HUES48 (cell line): ENCODE results near the gene EFEMP1.

Experiments used
- H3K27ac ChIP-seq: one replicate; pipeline ENCODE4 v1.7.0; 2013; ENCODE audit warnings: low read depth, low read length, inconsistent platforms
- H3K27me3 ChIP-seq: 2 replicates; pipeline ENCODE4 v1.6.1; 2013; ENCODE audit warnings: mild to moderate bottlenecking, low read length; ENCODE audit not compliant: control insufficient read depth, insufficient read depth
- H3K36me3 ChIP-seq: 2 replicates; pipeline ENCODE4 v1.6.1; 2013; ENCODE audit warnings: low read length; ENCODE audit not compliant: control insufficient read depth, insufficient read depth
- H3K4me1 ChIP-seq: 2 replicates; pipeline ENCODE4 v1.6.1; 2013; ENCODE audit warnings: mild to moderate bottlenecking, low read length; ENCODE audit not compliant: control insufficient read depth, insufficient read depth
- H3K4me3 ChIP-seq: 2 replicates; pipeline ENCODE4 v1.5.1; 2013; ENCODE audit warnings: mild to moderate bottlenecking, low read depth, low read length
- H3K9ac ChIP-seq: 2 replicates; pipeline ENCODE4 v1.6.1; 2013; ENCODE audit warnings: mild to moderate bottlenecking, low read depth, low read length, moderate library complexity
- H3K9me3 ChIP-seq: 2 replicates; pipeline ENCODE4 v1.6.1; 2013; ENCODE audit warnings: low read length; ENCODE audit not compliant: control insufficient read depth, insufficient read depth

Gene EFEMP1

DNA sequence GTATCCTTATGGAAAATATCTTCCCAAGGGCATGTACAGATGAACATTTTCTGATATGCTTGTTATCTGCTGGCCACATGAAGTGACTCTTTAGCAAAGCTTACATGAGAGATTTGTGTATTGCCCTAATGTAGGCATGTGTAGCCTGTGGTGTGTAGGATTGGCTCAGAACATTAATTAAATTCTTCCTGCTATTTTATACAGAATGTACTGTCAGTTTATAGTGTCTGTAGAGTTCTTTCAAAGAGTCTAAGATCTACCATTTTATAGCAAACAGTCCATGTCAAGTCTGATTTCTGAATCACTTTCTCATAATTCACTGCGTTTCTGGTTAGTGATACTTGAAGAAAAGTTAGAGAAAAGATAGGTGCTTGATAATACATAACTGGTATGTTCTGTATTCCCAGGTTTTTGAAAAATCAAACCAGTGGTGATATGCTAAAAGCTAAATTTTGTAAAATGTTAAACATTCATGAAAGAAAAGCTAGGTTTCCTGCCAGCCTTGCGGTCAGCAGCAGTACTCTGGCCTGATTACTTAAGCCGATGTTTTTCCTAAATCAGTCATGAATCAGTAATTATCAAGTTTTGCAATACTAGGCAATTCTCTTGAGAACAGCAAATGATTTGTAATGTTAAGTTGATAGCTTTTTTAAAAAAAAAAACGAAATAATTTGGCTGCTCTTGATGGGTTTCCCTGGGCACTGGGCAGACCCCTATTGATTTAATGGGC, 30.9 kb upstream of the EFEMP1 start:
- Histone ChIP-seq H3K4me1 (no peaks in the 10 kb centered on the region), H3K9ac (no peak overlapping the region), H3K27me3 (no peaks in the 10 kb centered on the region), H3K36me3 (no peaks in the 10 kb centered on the region), H3K4me3 (no peak overlapping the region), H3K27ac (no peak overlapping the region), H3K9me3 (no peaks in the 10 kb centered on the region)

DNA sequence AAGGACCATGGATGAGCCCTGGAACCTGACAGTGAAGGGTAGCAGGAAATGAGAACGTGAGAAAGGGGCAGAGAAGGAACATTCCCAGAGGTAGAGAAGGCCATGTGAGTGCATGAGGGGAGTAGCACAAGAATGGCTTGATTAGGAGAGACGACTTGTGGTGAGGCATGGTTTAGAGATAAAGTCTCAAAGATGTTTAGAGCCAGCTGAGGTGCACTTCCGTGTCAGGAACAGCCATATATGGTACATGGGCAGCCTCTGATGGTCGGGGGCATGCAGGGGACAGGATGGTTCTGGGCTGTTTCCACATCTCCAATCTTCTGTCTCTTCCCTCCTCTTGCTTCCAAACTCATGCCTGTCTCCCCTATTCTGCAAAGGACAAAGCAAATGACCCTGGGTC, 28.8 kb upstream of the EFEMP1 start:
- no peaks in the 10 kb centered on the region for H3K36me3 ChIP-seq
- no peaks in the 10 kb centered on the region for H3K27me3 ChIP-seq
- H3K9ac ChIP-seq, result no peak overlapping the region
- no peaks in the 10 kb centered on the region for H3K9me3 ChIP-seq
- no peak overlapping the region for H3K4me3 ChIP-seq
- no peaks in the 10 kb centered on the region for H3K4me1 ChIP-seq
- H3K27ac ChIP-seq, result no peak overlapping the region

DNA sequence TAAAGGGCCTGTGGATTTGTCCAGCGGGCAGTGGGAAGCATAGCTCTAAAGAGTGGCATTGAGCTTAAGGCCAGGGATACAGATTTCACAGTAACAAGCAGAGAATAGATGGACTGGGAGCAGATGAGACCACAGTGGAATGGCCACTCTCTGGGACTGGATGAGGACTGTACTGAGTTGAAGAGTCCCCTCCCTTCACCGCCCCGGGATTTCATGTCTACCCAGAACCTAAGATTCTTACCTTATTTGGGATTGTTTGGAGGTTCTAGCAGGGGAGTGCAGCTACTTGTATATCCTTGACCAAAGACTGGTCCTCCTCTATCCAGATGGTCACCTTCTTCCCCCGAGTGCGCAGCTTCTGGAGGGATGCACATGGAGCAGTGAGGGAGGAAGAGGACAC, 28.0 kb upstream of the EFEMP1 start:
- Histone ChIP-seq H3K36me3 (no peaks in the 10 kb centered on the region), H3K9me3 (no peaks in the 10 kb centered on the region), H3K4me3 (no peak overlapping the region), H3K27me3 (no peaks in the 10 kb centered on the region), H3K4me1 (no peaks in the 10 kb centered on the region), H3K9ac (no peak overlapping the region), H3K27ac (no peak overlapping the region)

DNA sequence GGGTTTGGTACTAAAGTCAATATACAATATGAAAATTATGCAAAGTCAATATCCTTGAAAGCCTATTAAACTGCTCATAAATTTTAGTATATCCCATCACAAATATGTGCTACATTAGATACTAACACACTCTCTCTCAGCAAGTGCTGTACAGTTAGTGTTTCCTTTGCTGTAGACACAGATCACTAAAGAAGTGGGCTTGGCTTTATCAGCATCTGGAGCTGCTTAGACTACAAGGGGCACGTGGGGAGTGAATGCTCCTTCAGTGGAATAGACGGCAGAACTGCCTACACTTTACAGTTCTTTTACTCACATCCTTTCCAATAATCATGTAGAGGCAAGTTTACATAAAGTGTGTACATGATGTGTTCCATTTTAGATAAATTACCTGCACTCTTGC, 26.0 kb upstream of the EFEMP1 start:
- Histone ChIP-seq H3K27me3 (no peaks in the 10 kb centered on the region), H3K9ac (no peak overlapping the region), H3K4me3 (no peak overlapping the region), H3K9me3 (no peaks in the 10 kb centered on the region), H3K27ac (no peak overlapping the region), H3K4me1 (no peaks in the 10 kb centered on the region), H3K36me3 (no peaks in the 10 kb centered on the region)

DNA sequence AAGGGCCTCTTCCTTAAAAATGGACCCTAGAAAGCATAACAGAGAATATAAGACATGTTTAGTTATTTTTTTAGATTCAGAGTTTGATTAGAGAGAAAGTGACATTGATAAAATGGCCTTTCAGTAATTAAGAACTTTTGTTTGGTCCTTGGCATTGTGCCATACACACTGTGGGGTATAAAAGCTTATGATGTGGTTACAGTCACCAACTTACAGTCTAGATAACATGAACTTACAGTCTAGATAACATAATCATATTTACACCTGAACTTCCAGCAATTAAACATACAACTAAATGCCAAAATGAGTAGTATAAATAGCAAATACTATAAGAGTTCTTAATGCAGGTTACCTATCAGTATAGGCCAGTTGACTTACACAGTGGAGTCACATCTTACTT, 25.6 kb upstream of the EFEMP1 start:
- Histone ChIP-seq H3K27me3 (no peaks in the 10 kb centered on the region), H3K4me3 (no peak overlapping the region), H3K9me3 (no peaks in the 10 kb centered on the region), H3K9ac (no peak overlapping the region), H3K27ac (no peak overlapping the region), H3K4me1 (no peaks in the 10 kb centered on the region), H3K36me3 (no peaks in the 10 kb centered on the region)

DNA sequence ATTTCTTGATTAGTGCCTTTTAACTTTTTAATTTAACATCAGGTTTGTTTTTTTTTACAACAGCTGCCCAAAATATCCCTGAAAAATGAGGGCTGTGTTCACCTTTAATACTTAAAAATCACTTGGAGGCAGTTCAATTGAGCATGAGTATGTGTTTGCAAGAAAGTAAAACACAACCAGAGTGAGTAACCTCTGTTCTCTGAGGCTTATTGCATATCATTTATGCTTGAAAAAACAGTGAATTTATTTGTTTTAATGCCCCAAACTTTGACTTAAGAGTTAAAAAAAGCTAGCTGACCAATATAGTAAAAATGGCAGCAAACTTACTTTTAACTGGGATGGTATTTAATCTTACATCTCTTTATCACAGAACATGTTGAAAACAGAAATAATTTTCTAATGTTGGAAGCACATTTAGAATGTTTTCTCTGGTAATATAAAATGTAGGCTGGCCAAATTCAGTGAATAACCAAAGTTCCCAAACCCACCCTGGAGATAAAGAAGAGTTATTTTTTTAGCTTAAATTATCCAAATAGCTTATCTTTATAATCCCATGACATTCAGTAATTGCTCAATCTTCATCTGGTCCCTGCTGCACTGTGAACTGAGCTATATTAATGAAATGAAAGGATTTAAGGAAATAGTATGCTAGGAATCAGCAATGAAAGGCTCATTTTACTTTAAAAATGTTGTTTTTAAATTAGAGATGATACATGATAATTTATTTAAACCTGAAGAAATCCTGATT, 24.8 kb upstream of the EFEMP1 start:
- no peaks in the 10 kb centered on the region for H3K4me1 ChIP-seq
- H3K36me3 ChIP-seq, result no peaks in the 10 kb centered on the region
- no peaks in the 10 kb centered on the region for H3K9me3 ChIP-seq
- no peak overlapping the region for H3K9ac ChIP-seq
- H3K4me3 ChIP-seq, result no peak overlapping the region
- H3K27me3 ChIP-seq, result no peaks in the 10 kb centered on the region
- H3K27ac ChIP-seq, result no peak overlapping the region

DNA sequence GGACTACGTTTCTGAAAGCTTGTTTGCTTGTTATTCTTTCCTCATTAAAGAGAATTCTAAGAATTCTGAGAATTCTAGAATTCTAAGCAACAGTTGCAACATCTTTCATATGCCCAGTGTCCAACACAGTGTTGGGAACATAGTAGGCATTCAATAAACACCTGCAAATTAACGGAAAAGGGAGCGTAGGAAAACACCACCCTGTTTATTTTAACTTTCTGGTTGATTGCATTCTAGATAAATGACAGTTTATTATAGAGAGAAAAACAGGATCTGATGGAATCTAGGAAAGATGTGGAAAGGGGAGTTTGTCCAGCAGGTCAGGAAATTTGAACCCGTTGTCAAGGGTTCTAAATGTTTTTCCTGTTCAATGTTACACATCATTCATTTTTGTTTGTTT, 24.2 kb upstream of the EFEMP1 start:
- H3K4me1 ChIP-seq, result no peaks in the 10 kb centered on the region
- no peaks in the 10 kb centered on the region for H3K27me3 ChIP-seq
- no peak overlapping the region for H3K9ac ChIP-seq
- H3K36me3 ChIP-seq, result no peaks in the 10 kb centered on the region
- H3K27ac ChIP-seq, result no peak overlapping the region
- H3K4me3 ChIP-seq, result no peak overlapping the region
- no peaks in the 10 kb centered on the region for H3K9me3 ChIP-seq

DNA sequence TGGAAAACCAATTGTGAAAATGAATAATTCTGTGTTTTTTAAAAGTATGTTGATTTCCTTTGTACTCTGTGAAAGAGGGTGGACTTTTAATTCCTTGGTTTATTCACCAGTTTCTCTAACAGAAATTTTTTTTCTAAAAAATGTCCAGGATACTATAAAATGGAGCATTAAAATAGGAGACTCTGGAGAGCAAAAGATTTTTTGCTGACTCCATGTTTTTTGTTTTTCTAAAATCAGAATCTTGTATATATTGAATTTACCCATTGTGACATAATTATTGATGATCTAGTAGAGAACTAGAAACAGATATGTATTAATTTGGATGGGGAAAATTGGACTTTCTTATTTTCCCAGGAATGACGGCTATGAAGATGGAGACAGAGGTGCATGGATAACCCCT, 23.2 kb upstream of the EFEMP1 start:
- Histone ChIP-seq H3K27ac (no peak overlapping the region), H3K9ac (no peak overlapping the region), H3K27me3 (no peaks in the 10 kb centered on the region), H3K36me3 (no peaks in the 10 kb centered on the region), H3K4me3 (no peak overlapping the region), H3K9me3 (no peaks in the 10 kb centered on the region), H3K4me1 (no peaks in the 10 kb centered on the region)

DNA sequence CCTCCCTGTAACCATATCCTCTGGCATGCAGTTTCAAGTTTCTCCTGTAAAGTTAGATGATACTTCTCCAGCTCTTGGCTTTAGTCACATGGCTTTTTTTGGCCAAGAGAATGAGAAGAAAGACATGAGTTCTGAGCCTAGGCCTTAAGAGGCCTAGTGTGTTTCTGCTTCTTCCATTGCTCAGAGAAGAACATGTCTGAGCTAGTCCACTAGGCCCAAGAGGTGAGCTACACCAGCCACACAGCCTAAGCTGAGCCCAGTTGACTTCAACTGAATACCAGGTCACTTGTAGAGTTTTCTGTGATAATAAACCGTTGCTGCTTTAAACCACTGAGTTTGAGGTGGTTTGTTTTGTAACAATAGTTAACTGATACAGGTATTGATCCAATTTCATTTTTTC, 19.9 kb upstream of the EFEMP1 start:
- Histone ChIP-seq H3K27ac (no peak overlapping the region), H3K27me3 (no peaks in the 10 kb centered on the region), H3K4me1 (no peaks in the 10 kb centered on the region), H3K36me3 (no peaks in the 10 kb centered on the region), H3K9ac (no peak overlapping the region), H3K9me3 (no peaks in the 10 kb centered on the region), H3K4me3 (no peak overlapping the region)

DNA sequence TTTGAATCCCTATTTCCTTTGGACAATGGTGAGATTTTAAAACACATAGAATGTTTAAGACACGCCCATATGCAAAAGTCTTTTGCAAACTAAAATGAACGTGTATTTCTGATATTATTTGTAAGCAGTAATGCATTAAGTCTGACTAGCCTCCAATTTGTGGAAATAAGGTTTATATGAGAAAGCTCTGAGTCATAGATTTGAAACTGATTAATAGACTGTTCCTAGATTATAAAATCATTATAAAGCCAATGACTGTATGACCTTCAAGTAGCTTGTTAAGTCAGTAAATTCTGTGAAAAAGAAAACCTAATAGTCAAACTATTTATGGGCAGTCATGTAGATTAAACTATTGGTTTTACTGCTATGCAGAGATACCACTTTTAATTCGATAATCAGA, 12.8 kb upstream of the EFEMP1 start:
- Histone ChIP-seq H3K27ac (no peak overlapping the region), H3K9me3 (no peaks in the 10 kb centered on the region), H3K9ac (no peak overlapping the region), H3K27me3 (no peaks in the 10 kb centered on the region), H3K4me1 (no peaks in the 10 kb centered on the region), H3K4me3 (no peak overlapping the region), H3K36me3 (no peaks in the 10 kb centered on the region)

DNA sequence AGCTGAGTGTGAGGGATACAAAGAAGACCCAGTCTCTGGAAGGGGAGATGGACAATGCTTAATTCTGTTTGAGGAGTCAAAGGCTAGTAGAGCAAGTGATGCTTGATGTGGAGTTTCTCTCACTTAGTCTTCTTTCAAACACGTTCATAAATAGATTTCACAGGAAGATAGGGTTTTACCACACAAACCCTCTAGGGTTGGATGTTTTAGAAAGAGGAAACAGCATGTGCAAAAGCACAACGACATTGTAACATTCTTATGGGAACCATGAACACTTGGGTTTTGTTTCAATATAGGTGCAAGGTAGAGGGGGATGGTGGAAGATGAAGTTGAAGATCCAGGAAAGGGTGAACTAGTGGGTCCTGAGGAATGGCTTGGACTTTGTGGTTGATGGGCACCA, 10.8 kb upstream of the EFEMP1 start:
- Histone ChIP-seq H3K9ac (no peak overlapping the region), H3K27me3 (no peaks in the 10 kb centered on the region), H3K4me3 (no peak overlapping the region), H3K9me3 (no peaks in the 10 kb centered on the region), H3K36me3 (no peaks in the 10 kb centered on the region), H3K4me1 (no peaks in the 10 kb centered on the region), H3K27ac (no peak overlapping the region)
